GM18868 (cell line): ENCODE measurements around the gene SYTL5.

Source experiments
- ATAC-seq: cut with Tn5 transposase; IDR thresholded peaks from one replicate; pipeline ENCODE4 v1.9.1; 2021; ENCODE audit warnings: mild to moderate bottlenecking, moderate library complexity; ENCODE audit not compliant: unreplicated experiment

SYTL5 gene

GRCh38 chrX:38138157-38138891, 132.0 kb downstream of the SYTL5 start:
- no peak for ATAC-seq

DNA sequence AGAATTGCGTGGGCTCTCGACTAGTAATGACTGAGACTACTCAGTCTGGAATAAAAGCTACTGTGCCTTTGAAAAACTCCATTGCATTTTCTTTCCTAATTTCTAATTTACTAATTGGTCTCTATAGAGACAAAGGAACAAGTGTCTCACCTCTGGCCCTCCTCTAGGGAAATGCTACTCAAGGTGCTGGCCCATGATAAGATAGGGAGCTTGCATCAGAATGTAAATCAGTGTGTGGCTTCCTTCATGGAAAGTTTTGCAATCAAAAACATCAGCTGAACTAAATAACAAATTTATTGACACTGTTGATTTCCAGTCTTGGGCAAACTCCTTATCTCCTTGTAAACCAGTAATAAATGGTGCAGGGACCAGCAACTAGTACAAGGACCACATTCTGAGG, 132.5 kb downstream of the SYTL5 start:
- no peak for ATAC-seq

DNA sequence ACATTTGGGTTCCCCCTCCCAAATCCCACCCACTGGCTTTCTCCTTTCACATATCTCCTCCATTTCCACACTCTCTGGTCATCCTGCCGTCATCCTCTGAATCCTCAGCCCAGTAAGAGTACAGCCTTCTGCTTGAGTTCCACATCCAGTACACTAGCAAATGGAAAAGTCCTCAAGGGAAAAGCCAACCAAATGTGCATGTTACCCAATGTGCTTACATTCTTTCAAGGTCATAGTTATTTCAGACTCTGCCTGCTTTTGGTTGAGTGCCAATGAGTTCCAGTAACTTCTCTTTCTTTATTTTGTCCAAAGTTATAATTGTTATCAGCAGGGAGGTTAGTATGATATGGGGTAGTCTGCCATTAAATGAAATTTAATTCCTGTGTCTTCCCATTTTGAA, 136.3 kb downstream of the SYTL5 start:
- ATAC-seq: no peak

DNA sequence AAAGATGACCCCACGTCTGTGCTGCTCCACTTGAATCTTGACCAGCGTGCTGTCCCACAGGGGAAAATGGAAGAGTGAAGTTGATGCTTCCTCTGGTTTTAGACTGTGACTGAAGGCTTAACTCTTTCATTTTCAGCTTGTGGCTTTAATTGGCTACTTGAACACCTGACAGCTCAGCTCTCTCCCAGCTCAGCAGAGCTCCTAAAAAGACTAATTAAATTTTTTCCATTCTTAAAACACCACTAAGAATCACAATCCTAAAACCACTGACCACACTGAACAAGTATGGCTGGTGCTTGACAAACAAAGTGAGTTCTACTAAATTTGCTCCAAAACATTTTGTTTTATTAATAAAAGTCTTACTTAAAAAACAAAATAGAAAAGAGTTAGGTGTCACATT, 142.7 kb downstream of the SYTL5 start:
- ATAC-seq: no peak

- ATAC-seq: no peak
These were observed 144.6 kb downstream of the SYTL5 start for GRCh38 chrX:38150993-38151392.

DNA sequence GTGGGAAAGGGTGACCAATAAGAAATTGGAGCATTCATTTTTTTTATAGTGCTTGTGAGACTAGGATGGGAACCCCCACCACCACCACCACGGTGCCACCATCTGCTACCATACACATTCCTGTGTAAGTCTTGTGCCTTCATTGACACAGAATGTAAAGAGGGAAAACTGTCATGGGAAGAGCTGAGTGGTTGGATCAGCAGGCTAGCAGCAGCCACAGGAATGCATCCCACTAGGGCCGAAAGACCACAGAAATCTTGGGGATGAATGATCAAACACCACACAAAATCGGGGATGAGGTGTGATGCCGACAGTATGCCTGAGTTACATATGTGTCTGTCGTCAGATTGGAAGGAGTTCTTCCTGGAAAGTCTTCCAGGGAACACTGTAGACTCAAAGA, 145.1 kb downstream of the SYTL5 start:
- no peak for ATAC-seq

GRCh38 chrX:38154340-38154739, 148.0 kb downstream of the SYTL5 start:
- ATAC-seq: no peak

DNA sequence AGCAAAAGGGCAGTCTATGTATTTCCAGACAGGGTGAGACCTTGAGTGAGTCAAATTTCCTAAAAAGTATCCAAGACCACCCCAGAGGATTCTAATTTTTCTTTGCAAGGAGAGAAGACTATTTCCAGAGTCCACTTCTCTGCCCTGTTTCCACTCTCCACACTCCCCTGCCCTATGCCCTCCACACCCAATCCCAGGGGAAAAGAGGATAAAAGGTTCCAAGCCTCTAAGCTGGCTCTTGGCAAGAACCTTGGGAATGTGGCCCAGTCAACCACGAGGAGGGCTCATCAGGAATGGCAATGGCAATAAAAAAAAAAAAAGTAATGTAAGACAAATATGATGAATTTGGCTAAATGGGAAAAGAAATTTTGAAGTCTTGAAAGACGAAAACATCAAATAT, 148.5 kb downstream of the SYTL5 start:
- no peak for ATAC-seq

DNA sequence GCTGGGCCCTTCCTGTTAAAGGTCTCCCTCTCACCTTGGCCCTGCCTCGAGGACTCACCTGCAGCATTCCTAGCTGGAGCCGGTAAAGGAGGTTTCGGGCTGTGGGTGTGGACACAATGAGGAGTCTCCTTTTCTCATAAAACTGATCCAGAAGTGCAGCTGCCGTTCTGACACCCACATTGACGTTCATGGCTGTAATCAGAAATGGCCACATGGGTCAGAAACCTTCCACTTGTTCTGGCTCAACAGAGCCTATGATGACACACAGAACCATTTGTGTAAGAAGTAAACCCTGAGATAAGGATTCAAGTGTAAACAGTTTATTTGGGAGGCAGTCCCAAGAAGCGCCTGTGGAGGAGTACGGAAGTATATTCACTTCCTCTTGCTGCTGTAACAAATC, 150.5 kb downstream of the SYTL5 start:
- ATAC-seq: no peak

- ATAC-seq: no peak
These were observed 156.8 kb downstream of the SYTL5 start for GRCh38 chrX:38163193-38163592.

DNA sequence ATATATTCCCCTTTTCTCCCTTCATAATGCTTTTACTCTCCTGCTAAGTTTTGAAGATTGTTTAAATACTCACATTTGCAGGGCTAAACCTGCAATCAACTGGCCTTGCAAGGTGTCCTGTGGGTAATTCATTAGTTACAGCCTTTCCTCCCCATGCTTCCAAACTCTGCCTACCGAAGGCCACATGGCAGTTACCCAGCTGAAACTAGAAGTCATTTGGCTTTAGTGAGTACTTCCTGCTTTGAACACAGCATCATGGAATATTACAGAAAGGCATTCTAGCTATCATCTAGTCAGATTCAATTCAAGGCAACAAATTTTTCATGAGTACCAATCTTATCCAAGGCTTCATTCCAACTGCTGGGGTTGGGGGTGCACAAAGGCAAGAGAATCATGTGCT, 158.7 kb downstream of the SYTL5 start:
- ATAC-seq: no peak

DNA sequence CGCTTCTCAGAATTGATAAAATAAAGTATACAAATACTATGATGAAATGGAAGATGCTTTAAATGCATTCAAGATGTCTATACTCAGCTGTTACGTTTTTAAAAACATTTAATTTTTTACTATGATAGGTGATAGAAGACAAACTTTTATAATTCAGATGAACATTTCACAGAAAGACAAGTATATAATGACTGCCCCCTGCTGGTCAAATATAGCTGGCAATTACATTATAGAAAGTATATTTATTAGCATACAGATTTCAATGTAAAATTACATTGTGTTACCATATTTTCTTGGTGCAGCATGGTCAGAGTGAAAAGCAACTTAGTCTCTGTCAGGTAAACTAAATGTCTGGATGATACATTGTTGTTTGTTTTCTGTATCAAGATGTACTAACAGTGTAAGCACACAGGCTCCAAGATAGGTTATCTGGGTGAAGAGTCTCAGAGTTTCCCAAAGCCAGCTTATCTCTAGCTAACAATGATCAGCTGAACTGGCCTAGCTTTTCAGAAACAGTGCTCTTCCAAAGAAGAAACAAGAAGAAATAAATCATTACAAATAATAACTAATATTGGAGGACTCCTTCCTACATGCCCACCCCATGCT, 160.2 kb downstream of the SYTL5 start:
- no peak for ATAC-seq

DNA sequence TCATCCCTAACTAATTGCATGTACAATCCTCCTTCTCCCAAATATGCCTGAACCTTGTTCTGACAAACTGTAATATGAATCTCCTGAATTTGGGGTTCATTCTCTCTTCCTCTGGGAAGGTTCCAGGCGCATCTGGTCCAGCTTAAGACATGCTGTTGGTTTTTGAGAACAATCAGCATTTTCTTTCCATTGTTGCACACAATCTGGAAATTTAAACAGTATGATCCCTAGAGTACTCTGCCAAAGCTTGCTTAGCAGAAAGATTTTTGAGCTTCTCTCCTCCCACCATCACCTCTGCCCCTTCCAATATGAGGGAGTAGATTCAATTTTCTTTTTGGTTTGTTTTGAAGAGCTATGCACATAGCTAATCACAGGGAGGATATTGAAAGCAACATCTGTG, 164.2 kb downstream of the SYTL5 start:
- no peak for ATAC-seq

- ATAC-seq: no peak
These were observed 166.2 kb downstream of the SYTL5 start for GRCh38 chrX:38172596-38172995.

DNA sequence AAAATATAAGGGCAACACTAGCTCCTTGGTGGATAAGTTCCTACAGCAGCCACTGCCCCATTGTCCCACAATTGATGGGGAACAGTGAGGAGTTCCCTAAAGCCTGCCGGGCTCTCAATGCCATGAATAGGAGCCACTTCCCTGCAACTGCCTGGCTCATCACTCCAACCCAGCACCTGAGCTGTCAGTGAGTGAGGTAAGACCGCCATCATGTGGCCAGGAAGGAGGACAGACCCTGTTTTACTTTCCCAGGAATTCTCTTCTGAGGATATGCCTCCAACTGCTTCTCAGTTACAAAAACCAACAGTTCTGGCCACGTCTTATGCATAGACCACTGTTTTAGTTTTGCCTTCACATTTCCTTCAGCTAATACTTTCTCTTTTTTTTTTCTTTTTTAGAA, 168.8 kb downstream of the SYTL5 start:
- ATAC-seq: no peak

- ATAC-seq: no peak
These were observed 172.0 kb downstream of the SYTL5 start for GRCh38 chrX:38178396-38178795.
